Adrenal gland (tissue), 12 donors: ENCODE measurements around the gene DPP6. TPM values are rescaled to one million over a fixed set of nuclear protein-coding genes. Genes with fewer than 3 reads are reported as not detected.

ENCODE experiments used
- DNase-seq, 7 donors: peaks; one replicate each; pipeline ENCODE4 v3.0.0-alpha.2; 2019 to 2020
- H3K27ac ChIP-seq, 5 donors: fragments of 200-600 bp; sonication (generic) in 4 of 5; 1 replicate in 3 of 5; 2 replicates in 2 of 5; pipeline versions ENCODE4 v1.5.1 to v1.8.0; 2016 to 2020; ENCODE audit warnings: mild to moderate bottlenecking in 1 of 5
- H3K27me3 ChIP-seq: fragments of 200-600 bp; 2 replicates; pipeline ENCODE4 v1.8.0; 2021
- H3K36me3 ChIP-seq, 2 donors: fragments of 200-600 bp; replicated peaks in 1 of 2; 1 replicate in 1 of 2; 2 replicates in 1 of 2; pipeline versions ENCODE4 v1.5.1 to v1.8.0; 2018 to 2022
- H3K4me1 ChIP-seq, 2 donors: fragments of 200-600 bp; replicated peaks in 1 of 2; 1 replicate in 1 of 2; 2 replicates in 1 of 2; pipeline versions ENCODE4 v1.5.1 to v1.8.0; 2018 to 2021
- H3K4me3 ChIP-seq, 4 donors: fragments of 200-600 bp; sonication (generic) in 3 of 4; one replicate each; pipeline ENCODE4 v1.5.1; 2016 to 2018
- H3K9me3 ChIP-seq, 3 donors: fragments of 200-600 bp; sonication (generic) in 1 of 3; replicated peaks in 1 of 3; 1 replicate in 2 of 3; 2 replicates in 1 of 3; pipeline versions ENCODE4 v1.5.1 to v1.8.0; 2016 to 2021
- CTCF ChIP-seq, 6 experiments: fragments of 450-650 bp in 4 of 6; fragments of 200-600 bp in 2 of 6; sonication (generic) in 1 of 6; IDR thresholded peaks; 1 replicate in 5 of 6; 2 replicates in 1 of 6; pipeline versions ENCODE4 v1.5.1 to v1.8.0; 2016 to 2021; ENCODE audit warnings: antibody characterized with exemption in 6 of 6, mild to moderate bottlenecking in 2 of 6, moderate library complexity in 1 of 6
- POLR2A ChIP-seq, 2 donors: fragments of 450-650 bp; IDR thresholded peaks; one replicate each; pipeline ENCODE4 v1.6.1; 2017; ENCODE audit warnings: antibody characterized with exemption in 2 of 2, mild to moderate bottlenecking in 2 of 2, moderate library complexity in 1 of 2
- WGBS, 4 donors: extraction: QIAGEN DNeasy Blood & Tissue Kit in 2 of 4; methylation state at CpG; one replicate each; pipeline versions ENCODE4 v1.1.5 to v1.1.7; 2013 to 2017; 5-methylcytosine and 5-hydroxymethylcytosine counted together
- intact Hi-C, 2 donors: fragments of 100-400 bp; cut with DNase I; formaldehyde crosslinking; loops; one replicate each; pipeline versions ENCODE4 v1.14.1 to v1.15.0; 2022 to 2023
- polyA plus RNA-seq, 3 donors: library from polyadenylated mRNA; stranded (reverse); fragments of 200-250 nt in 2 of 3; fragments of 350-450 nt in 1 of 3; fragmentation: Illumina TruSeq in 1 of 3; extraction: RNeasy Lipid Tissue Mini Kit (QIAGEN cat#74804) in 1 of 3; gene quantifications; one replicate each; pipeline ENCODE4 v1.2.3, GENCODE V29; 2013 to 2014
- total RNA-seq, 9 donors: library from RNA; depleted of rRNA in 4 of 9; stranded (reverse); fragments of >200 nt in 4 of 9; fragments of 120-200 nt in 1 of 9; fragmentation: NEBNext Ultra II Directional in 1 of 9; extraction: Animal tissue kit (Norgen Biotek cat#: 25700) in 1 of 9; gene quantifications; one replicate each; pipeline versions ENCODE4 v1.1.0 to v1.2.4, GENCODE V29; 2013 to 2023
- donor health status: healthy with polysubstance abuse.
- donor health status: Bipolar disorder and iron deficiency.
- donor health status: DM: yes; HTN: yes; CAD: no.
- donor health status: DM: no; HTN: no; CAD: no.
- donor health status: DM: no; HTN: no; CAD: no.
- donor health status: DM: yes; HTN: yes; CAD: no.

DPP6 gene
- total and polyA plus RNA-seq, 12 donors, result 0.39 to 13.1 (median 5.1) TPM

GRCh38 chr7:154651501-154651900, 599.3 kb downstream of the DPP6 start:
- H3K36me3 ChIP-seq, result no peaks in the 10 kb centered on the region
- no peak overlapping the region for H3K4me3 ChIP-seq
- 77 to 92% (median 85%) methylated on average over 13 of the region's 13 CpGs for WGBS, 4 donors
- no peak for TF ChIP-seq POLR2A (IDR thresholded peaks at IDR 0.05)
- no peaks in the 10 kb centered on the region for H3K9me3 ChIP-seq
- H3K4me1 ChIP-seq, result no peaks in the 10 kb centered on the region
- no peaks in the 10 kb centered on the region for H3K27me3 ChIP-seq
- H3K27ac ChIP-seq, result no peak overlapping the region
- DNase-seq, result no peak
- intact Hi-C loops, result no loop called here

GRCh38 chr7:154652564-154652963, 600.4 kb downstream of the DPP6 start:
- Histone ChIP-seq H3K27ac (no peak overlapping the region), H3K27me3 (no peaks in the 10 kb centered on the region), H3K9me3 (no peaks in the 10 kb centered on the region), H3K4me1 (no peaks in the 10 kb centered on the region), H3K36me3 (no peaks in the 10 kb centered on the region), H3K4me3 (no peak overlapping the region)
- TF ChIP-seq CTCF (IDR thresholded peaks at IDR 0.05), result no peak
- DNase-seq, result no peak
- WGBS, 4 donors, result 58 to 76% (median 67%) methylated on average over 9 of the region's 9 CpGs
- intact Hi-C loops, result no loop called here

GRCh38 chr7:154653281-154653680, 601.1 kb downstream of the DPP6 start:
- no peaks in the 10 kb centered on the region for H3K4me1 ChIP-seq
- no peak for TF ChIP-seq POLR2A (IDR thresholded peaks at IDR 0.05)
- H3K27me3 ChIP-seq, result no peaks in the 10 kb centered on the region
- no peak overlapping the region for H3K27ac ChIP-seq
- 73 to 84% (median 81%) methylated on average over 1 of the region's 1 CpG for WGBS, 4 donors
- intact Hi-C loops, result no loop called here
- no peaks in the 10 kb centered on the region for H3K36me3 ChIP-seq
- H3K4me3 ChIP-seq, result no peak overlapping the region
- no peaks in the 10 kb centered on the region for H3K9me3 ChIP-seq
- DNase-seq, result no peak

GRCh38 chr7:154656618-154657017, 604.4 kb downstream of the DPP6 start:
- intact Hi-C loops, result no loop called here
- no peak for TF ChIP-seq CTCF (IDR thresholded peaks at IDR 0.05)
- TF ChIP-seq POLR2A (IDR thresholded peaks at IDR 0.05), result no peak
- WGBS, 4 donors, result 67 to 84% (median 77%) methylated on average over 7 to 10 of the region's 10 CpGs

GRCh38 chr7:154666768-154667167, 614.6 kb downstream of the DPP6 start:
- no peaks in the 10 kb centered on the region for H3K36me3 ChIP-seq
- H3K9me3 ChIP-seq, result no peaks in the 10 kb centered on the region
- no peaks in the 10 kb centered on the region for H3K4me1 ChIP-seq
- H3K27me3 ChIP-seq, result no peaks in the 10 kb centered on the region
- no peak overlapping the region for H3K4me3 ChIP-seq
- no peak overlapping the region for H3K27ac ChIP-seq
- WGBS, 4 donors, result 80 to 89% (median 86%) methylated on average over 1 of the region's 1 CpG
- no peak for DNase-seq
- intact Hi-C loops, result no loop called here
- TF ChIP-seq CTCF (IDR thresholded peaks at IDR 0.05), result no peak
- no peak for TF ChIP-seq POLR2A (IDR thresholded peaks at IDR 0.05)

More at GRCh38 chr7:154656618-154657017, 604.4 kb downstream of the DPP6 start:
- Histone ChIP-seq H3K4me1 (no peaks in the 10 kb centered on the region), H3K9me3 (no peaks in the 10 kb centered on the region), H3K4me3 (no peak overlapping the region), H3K36me3 (no peaks in the 10 kb centered on the region), H3K27me3 (no peaks in the 10 kb centered on the region), H3K27ac (no peak overlapping the region)
- no peak for DNase-seq
